Common myeloid progenitor, CD34-positive (primary cell): Measurements from ENCODE around the gene PIBF1.

Experiments used
- CTCF ChIA-PET: fragments of 350-600 bp; sonication (Branson Sonifier 250); formaldehyde crosslinking; loops from one replicate; lab custom pipeline; 2021; ENCODE audit warnings: antibody characterized with exemption; lab: Charles Lee
- POLR2A ChIA-PET: fragments of 350-600 bp; sonication (Branson Sonifier 250); formaldehyde crosslinking; loops from one replicate; lab custom pipeline; 2021; ENCODE audit warnings: antibody characterized with exemption; lab: Charles Lee
- DNase-seq, 3 donors: peaks; one replicate each; pipeline versions ENCODE4 v3.0.0 to v3.0.0-alpha.2; 2013
- H3K27ac ChIP-seq, 2 experiments: 1 replicate in 1 of 2; 2 replicates in 1 of 2; pipeline ENCODE4 v1.7.0; 2013; ENCODE audit warnings: inconsistent platforms in 2 of 2, low read length in 2 of 2, mild to moderate bottlenecking in 2 of 2, low read depth in 1 of 2, moderate library complexity in 1 of 2; ENCODE audit not compliant: severe bottlenecking in 2 of 2, insufficient read depth in 1 of 2, poor library complexity in 1 of 2
- H3K27me3 ChIP-seq, 5 experiments: replicated peaks in 2 of 5; 1 replicate in 3 of 5; 2 replicates in 2 of 5; pipeline versions ENCODE4 v1.6.1 to v1.7.0; 2013; ENCODE audit warnings: low read length in 4 of 5, mild to moderate bottlenecking in 2 of 5, moderate library complexity in 2 of 5, inconsistent platforms in 1 of 5; ENCODE audit not compliant: insufficient read depth in 5 of 5, control insufficient read depth in 4 of 5
- H3K36me3 ChIP-seq, 4 experiments: 1 replicate in 2 of 4; 2 replicates in 2 of 4; pipeline versions ENCODE4 v1.6.1 to v1.7.0; 2013; ENCODE audit warnings: low read length in 3 of 4, control low read depth in 1 of 4, mild to moderate bottlenecking in 1 of 4; ENCODE audit not compliant: control insufficient read depth in 4 of 4, insufficient read depth in 4 of 4
- H3K4me1 ChIP-seq, 4 experiments: 1 replicate in 3 of 4; 2 replicates in 1 of 4; pipeline versions ENCODE4 v1.6.1 to v1.7.1; 2013; ENCODE audit warnings: low read length in 3 of 4, mild to moderate bottlenecking in 3 of 4, control low read depth in 1 of 4, inconsistent platforms in 1 of 4, moderate library complexity in 1 of 4; ENCODE audit not compliant: control insufficient read depth in 4 of 4, insufficient read depth in 4 of 4; ENCODE audit errors: control extremely low read depth in 1 of 4
- H3K4me3 ChIP-seq, 7 experiments: 1 replicate in 4 of 7; 2 replicates in 3 of 7; pipeline versions ENCODE4 v1.5.1 to v1.7.0; 2013; ENCODE audit warnings: mild to moderate bottlenecking in 7 of 7, low read length in 6 of 7, moderate library complexity in 6 of 7, inconsistent platforms in 2 of 7, low read depth in 2 of 7, control low read depth in 1 of 7; ENCODE audit not compliant: insufficient read depth in 4 of 7, control insufficient read depth in 1 of 7; ENCODE audit errors: extremely low read depth in 1 of 7
- H3K9me3 ChIP-seq, 5 experiments: 1 replicate in 4 of 5; 2 replicates in 1 of 5; pipeline versions ENCODE4 v1.6.1 to v1.7.1; 2013; ENCODE audit warnings: low read length in 4 of 5, mild to moderate bottlenecking in 2 of 5, inconsistent platforms in 1 of 5, low read depth in 1 of 5, moderate library complexity in 1 of 5; ENCODE audit not compliant: control insufficient read depth in 4 of 5, insufficient read depth in 2 of 5; ENCODE audit errors: control extremely low read depth in 1 of 5
- WGBS: methylation state at CpG from one replicate; pipeline ENCODE4 v1.1.5; 2013; ENCODE audit not compliant: insufficient coverage; 5-methylcytosine and 5-hydroxymethylcytosine counted together

Gene PIBF1

DNA sequence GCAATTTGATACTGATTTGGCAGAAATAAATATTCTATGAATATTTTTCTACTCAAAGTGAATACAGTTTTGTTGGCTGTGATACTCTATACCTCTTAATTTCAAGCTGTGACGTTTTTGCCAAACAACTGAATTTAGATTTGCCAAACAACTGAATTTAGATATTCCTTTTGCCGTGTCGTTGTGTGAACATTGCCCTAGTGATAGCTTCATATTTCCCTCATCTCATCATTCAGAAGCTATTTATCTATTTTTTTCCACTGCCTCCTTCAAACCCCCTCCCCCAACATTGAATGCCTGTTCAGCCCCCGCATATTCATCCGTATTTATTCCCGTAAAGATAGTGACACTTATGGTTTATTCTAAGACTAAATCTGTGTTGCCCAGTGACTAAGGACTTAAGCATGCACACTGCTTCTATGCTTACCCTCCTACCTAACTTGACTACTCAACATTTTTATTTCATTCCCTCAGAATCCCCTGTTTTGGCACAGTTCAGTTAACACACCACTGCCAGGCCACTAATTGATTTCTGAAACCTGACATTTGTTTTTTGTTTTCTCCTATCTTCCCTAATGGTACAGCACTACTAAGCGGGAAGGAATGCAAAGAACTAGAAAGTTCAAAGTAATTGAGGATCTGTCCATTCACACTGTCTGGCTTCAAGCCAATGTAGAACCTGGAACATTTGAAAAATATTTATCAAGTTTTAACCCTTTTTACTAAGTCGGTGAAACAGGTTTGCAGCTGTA is 274.1 kb downstream of the PIBF1 start:
- H3K9me3 ChIP-seq = no peaks in the 10 kb centered on the region
- 91% methylated on average over 7 of the region's 8 CpGs for WGBS
- ChIA-PET CTCF (interaction anchor here (0.6 to 1.0 kb wide), 3 partner anchors 14 to 243 kb away, joined by 3 read pairs; no protein-coding TSS in a partner anchor), POLR2A (interaction anchor here (0.6 kb wide), 1 partner anchor 19 kb away, joined by 4 read pairs; no protein-coding TSS in a partner anchor)
- no peaks in the 10 kb centered on the region for H3K36me3 ChIP-seq
- H3K27ac ChIP-seq = no peak overlapping the region
- no peak overlapping the region for H3K4me3 ChIP-seq
- H3K4me1 ChIP-seq = peaks cover 2 to 22% (median 13%) of the 10 kb centered on the region in 4 experiments
- no peak for DNase-seq
- H3K27me3 ChIP-seq = peaks cover 0 to 3% (median 2%) of the 10 kb centered on the region in 5 experiments

DNA sequence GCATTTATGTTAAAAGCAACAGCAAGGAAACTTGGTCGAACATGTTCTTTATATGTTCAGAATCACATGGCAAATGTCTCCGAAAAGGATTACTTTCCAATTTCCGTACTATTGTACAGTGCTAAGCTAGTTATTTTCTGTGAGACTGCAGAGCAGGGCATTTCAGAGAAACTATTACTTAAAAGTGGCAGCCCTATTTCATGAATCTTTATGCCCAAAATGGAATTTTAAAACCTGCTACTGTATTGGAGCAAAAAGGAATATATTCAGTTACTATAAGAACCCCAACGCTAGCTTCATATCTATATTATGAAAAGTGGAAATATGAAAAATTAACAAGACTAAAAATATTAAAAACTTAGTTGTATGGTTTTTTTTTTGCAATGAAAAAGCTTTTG is 274.6 kb downstream of the PIBF1 start:
- Histone ChIP-seq H3K36me3 (no peaks in the 10 kb centered on the region), H3K27ac (no peak overlapping the region), H3K27me3 (peaks cover 0 to 3% (median 2%) of the 10 kb centered on the region in 5 experiments), H3K4me1 (peaks cover 2 to 26% (median 13%) of the 10 kb centered on the region in 4 experiments), H3K9me3 (no peaks in the 10 kb centered on the region), H3K4me3 (no peak overlapping the region)
- no peak for DNase-seq
- POLR2A ChIA-PET = no interaction called here
- WGBS = 100% methylated on average over 3 of the region's 4 CpGs
- CTCF ChIA-PET = interaction anchor here (1.0 to 1.4 kb wide), 2 partner anchors 15 to 23 kb away, joined by 3 to 4 read pairs; no protein-coding TSS in a partner anchor

DNA sequence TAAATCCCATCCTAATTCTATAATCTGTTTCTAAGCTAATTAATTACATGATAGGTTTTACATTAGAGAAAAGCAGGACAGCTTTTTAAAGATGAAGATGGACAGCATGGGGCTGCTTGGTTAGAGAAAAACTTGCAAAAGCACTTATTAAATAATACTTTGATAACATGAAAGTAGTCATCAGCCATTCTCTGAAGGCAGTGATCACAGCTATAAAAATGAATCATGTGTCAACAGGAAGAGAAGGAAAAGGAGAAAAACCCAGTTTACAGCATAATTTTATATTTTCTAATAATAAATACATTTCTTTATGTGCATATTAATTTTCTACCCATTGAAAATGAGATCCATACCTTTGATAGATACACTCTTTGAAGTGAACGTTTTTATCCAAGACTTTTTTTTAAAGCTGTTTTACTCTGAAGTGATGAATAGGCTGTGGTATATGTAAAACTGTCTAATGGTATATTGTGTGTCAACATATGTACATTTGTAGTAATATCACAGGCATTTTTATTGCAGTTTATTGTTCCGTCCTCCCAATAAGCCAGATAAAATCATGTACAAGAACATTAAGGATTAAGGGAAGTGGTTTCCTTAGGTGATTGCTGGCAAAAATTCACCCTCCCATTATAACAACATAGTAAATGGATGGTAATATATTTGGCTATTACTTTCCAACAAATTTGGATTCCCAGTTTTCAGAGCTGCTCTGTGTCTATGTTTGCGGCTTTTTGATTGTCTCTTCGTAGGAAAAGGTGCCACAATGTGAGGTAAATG is 275.5 kb downstream of the PIBF1 start:
- H3K27me3 ChIP-seq = peaks cover 0 to 3% (median 2%) of the 10 kb centered on the region in 5 experiments
- H3K9me3 ChIP-seq = no peaks in the 10 kb centered on the region
- no peak overlapping the region for H3K4me3 ChIP-seq
- H3K36me3 ChIP-seq = peaks cover 0 to 3% (median 0%) of the 10 kb centered on the region in 4 experiments
- DNase-seq = no peak
- CTCF ChIA-PET = interaction anchor here (0.6 to 3.4 kb wide), 4 partner anchors 14 to 24 kb away, joined by 3 to 16 read pairs (median 4); no protein-coding TSS in a partner anchor
- POLR2A ChIA-PET = no interaction called here
- peaks cover 2 to 29% (median 13%) of the 10 kb centered on the region in 4 experiments for H3K4me1 ChIP-seq
- H3K27ac ChIP-seq = no peak overlapping the region
- 100% methylated on average over 2 of the region's 4 CpGs for WGBS

DNA sequence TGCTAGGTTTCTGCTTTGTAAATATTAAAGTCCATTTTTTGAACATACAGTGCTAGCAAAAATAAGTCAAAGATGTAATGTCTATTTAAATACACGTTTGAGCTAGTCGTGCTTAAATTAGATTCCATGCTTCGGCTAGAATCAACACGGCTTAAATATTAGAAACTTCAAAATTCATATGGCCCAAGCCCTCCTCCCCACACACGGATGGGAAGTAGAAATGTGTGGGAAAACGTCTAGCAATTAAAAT is 276.1 kb downstream of the PIBF1 start:
- H3K4me1 ChIP-seq = peaks cover 2 to 29% (median 13%) of the 10 kb centered on the region in 4 experiments
- no peak for DNase-seq
- 10% methylated on average over 1 of the region's 6 CpGs for WGBS
- peaks cover 0 to 3% (median 2%) of the 10 kb centered on the region in 5 experiments for H3K27me3 ChIP-seq
- H3K27ac ChIP-seq = no peak overlapping the region
- H3K36me3 ChIP-seq = peaks cover 0 to 5% (median 0%) of the 10 kb centered on the region in 4 experiments
- ChIA-PET CTCF (interaction anchor here (1.4 to 3.4 kb wide), 3 partner anchors 14 to 25 kb away, joined by 4 to 16 read pairs (median 4); no protein-coding TSS in a partner anchor), POLR2A (interaction anchor here (2.9 kb wide), 1 partner anchor 17 kb away, joined by 12 read pairs; no protein-coding TSS in a partner anchor)
- H3K4me3 ChIP-seq = peak overlapping the region in 4 of 7 experiments; percentile 62 to 89 (median 85)
- no peaks in the 10 kb centered on the region for H3K9me3 ChIP-seq

DNA sequence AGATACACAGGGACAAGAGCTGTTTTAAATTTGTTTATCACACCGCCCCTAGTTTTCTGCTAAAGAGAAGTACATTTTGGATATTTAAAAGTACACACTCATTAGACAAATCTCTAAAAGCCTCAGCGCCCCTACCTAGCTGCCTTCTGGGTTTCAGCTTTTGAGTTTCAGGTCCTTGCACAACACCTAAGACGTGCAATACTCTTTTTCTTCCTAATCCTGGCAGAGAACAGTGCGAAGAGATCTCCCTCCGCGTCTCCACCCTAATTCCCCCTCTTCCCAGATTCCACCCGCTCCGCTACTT is 276.5 kb downstream of the PIBF1 start:
- WGBS = 0% methylated on average over 7 of the region's 8 CpGs
- H3K4me1 ChIP-seq = peaks cover 2 to 29% (median 13%) of the 10 kb centered on the region in 4 experiments
- H3K4me3 ChIP-seq = peak overlapping the region; percentile 16 to 89 (median 75)
- peaks cover 0 to 5% (median 0%) of the 10 kb centered on the region in 4 experiments for H3K36me3 ChIP-seq
- no peak overlapping the region for H3K27ac ChIP-seq
- ChIA-PET POLR2A (interaction anchor here (2.9 kb wide), 1 partner anchor 17 kb away, joined by 12 read pairs; no protein-coding TSS in a partner anchor), CTCF (interaction anchor here (1.5 to 3.4 kb wide), 3 partner anchors 8 to 17 kb away, joined by 3 to 16 read pairs (median 4); no protein-coding TSS in a partner anchor)
- H3K27me3 ChIP-seq = peaks cover 0 to 3% (median 2%) of the 10 kb centered on the region in 5 experiments
- H3K9me3 ChIP-seq = no peaks in the 10 kb centered on the region
- no peak for DNase-seq

DNA sequence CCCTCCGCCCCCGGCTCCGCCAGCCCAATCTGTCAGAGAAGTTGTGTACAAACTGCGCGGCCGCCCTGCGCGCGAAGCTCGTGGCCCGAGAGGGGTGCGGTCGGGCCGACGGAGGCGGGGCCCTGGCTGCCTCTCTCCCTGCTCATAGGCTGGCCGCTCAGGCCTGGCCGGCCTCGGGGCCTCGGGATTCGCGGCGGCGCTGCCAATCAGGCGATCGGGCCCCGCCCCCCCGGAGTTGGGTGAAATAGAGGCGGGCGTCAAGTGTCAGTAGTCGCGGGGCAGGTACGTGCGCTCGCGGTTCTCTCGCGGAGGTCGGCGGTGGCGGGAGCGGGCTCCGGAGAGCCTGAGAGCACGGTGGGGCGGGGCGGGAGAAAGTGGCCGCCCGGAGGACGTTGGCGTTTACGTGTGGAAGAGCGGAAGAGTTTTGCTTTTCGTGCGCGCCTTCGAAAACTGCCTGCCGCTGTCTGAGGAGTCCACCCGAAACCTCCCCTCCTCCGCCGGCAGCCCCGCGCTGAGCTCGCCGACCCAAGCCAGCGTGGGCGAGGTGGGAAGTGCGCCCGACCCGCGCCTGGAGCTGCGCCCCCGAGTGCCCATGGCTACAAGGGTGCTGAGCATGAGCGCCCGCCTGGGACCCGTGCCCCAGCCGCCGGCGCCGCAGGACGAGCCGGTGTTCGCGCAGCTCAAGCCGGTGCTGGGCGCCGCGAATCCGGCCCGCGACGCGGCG is 277.0 kb downstream of the PIBF1 start, which contains the start of gene KLF5:
KLF5 (plus strand) TSS at position 270 of the 724 bp plus-strand sequence; CDS start at position 593, 323 bp downstream.
- Histone ChIP-seq H3K9me3 (no peaks in the 10 kb centered on the region), H3K4me1 (peaks cover 2 to 29% (median 13%) of the 10 kb centered on the region in 4 experiments), H3K36me3 (peaks cover 0 to 5% (median 0%) of the 10 kb centered on the region in 4 experiments), H3K27me3 (peaks cover 0 to 3% (median 2%) of the 10 kb centered on the region in 5 experiments), H3K27ac (no peak within 1 kb of the TSS), H3K4me3 (peak within 1 kb of the TSS; percentile 57 to 89 (median 82))
- under 1% methylated on average over 89 of the region's 93 CpGs for WGBS
- POLR2A ChIA-PET = interaction anchor here (1.1 to 2.9 kb wide), 2 partner anchors 12 to 18 kb away, joined by 3 to 12 read pairs; no protein-coding TSS in a partner anchor
- DNase-seq = peak; percentile 91 to 96 (median 95)
- CTCF ChIA-PET = interaction anchor here (0.6 to 3.4 kb wide), 6 partner anchors 9 to 645 kb away, joined by 3 to 16 read pairs (median 3); no protein-coding TSS in a partner anchor
